ENCODE data around the gene DRD3.

Gene DRD3

DNA sequence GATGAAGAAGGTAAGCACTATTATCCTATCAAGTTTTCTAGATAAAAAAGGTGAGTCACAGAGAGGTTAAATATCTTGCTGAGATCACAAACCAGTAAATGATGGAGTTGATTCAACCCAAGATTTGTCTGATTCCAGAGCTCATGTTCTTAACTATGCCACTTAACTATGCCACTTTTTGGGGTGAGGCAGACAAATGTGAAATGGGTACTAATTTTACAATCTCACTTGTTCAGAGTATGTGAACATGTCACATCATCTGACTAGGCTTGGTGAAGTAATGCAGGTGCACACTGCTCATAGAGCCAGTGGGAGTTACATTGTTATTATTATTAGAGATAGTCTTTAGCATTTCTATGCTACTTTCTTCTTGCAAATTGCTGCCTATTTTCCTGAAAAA, 2.0 kb downstream of the DRD3 start:
- Histone ChIP-seq H3K27ac (ENCODE audit: extremely low read depth, low read depth, low read length) (no peak overlapping the region), H3K36me3 (ENCODE audit: control insufficient read depth in 2 of 2, insufficient read depth in 1 of 2, low read length in 2 of 2) (no peaks in the 10 kb centered on the region), H3K4me3 (ENCODE audit: low read depth, low read length) (no peak overlapping the region), H3K9me3 (ENCODE audit: control insufficient read depth, insufficient read depth, low read depth, low read length) (no peaks in the 10 kb centered on the region), H3K4me1 (ENCODE audit: control insufficient read depth, insufficient read depth, low read length) (no peaks in the 10 kb centered on the region)
- ChIA-PET POLR2A (no interaction called here), CTCF (interaction anchor here (1.0 kb wide), 1 partner anchor 114 kb away, joined by 3 read pairs; no protein-coding TSS in a partner anchor)
- TF ChIP-seq, protein P1, sequence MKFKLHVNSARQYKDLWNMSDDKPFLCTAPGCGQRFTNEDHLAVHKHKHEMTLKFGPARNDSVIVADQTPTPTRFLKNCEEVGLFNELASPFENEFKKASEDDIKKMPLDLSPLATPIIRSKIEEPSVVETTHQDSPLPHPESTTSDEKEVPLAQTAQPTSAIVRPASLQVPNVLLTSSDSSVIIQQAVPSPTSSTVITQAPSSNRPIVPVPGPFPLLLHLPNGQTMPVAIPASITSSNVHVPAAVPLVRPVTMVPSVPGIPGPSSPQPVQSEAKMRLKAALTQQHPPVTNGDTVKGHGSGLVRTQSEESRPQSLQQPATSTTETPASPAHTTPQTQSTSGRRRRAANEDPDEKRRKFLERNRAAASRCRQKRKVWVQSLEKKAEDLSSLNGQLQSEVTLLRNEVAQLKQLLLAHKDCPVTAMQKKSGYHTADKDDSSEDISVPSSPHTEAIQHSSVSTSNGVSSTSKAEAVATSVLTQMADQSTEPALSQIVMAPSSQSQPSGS (tag by site-specific recombination; IDR thresholded peaks at IDR 0.05; ENCODE audit: low read depth), result no peak
- TF ChIP-seq ZNF426 (tag by site-specific recombination; IDR thresholded peaks at IDR 0.05) (no peak), SCRT2 (tag by site-specific recombination; IDR thresholded peaks at IDR 0.05) (no peak), ZNF221 (tag by site-specific recombination; IDR thresholded peaks at IDR 0.05; ENCODE audit: borderline replicate concordance) (no peak), ZNF114 (tag by site-specific recombination; IDR thresholded peaks at IDR 0.05) (no peak), TCF7L2 (IDR thresholded peaks at IDR 0.05; ENCODE audit: borderline replicate concordance, low read depth, low read length) (no peak), ZNF24 (tag by site-specific recombination; IDR thresholded peaks at IDR 0.05) (no peak), ZFP3 (tag by site-specific recombination; IDR thresholded peaks at IDR 0.05; ENCODE audit: low read depth) (no peak), SCRT1 (tag by site-specific recombination; IDR thresholded peaks at IDR 0.05; ENCODE audit: borderline replicate concordance) (no peak), ZNF404 (tag by site-specific recombination; IDR thresholded peaks at IDR 0.05) (no peak), ZNF677 (tag by site-specific recombination; IDR thresholded peaks at IDR 0.05) (no peak)

DNA sequence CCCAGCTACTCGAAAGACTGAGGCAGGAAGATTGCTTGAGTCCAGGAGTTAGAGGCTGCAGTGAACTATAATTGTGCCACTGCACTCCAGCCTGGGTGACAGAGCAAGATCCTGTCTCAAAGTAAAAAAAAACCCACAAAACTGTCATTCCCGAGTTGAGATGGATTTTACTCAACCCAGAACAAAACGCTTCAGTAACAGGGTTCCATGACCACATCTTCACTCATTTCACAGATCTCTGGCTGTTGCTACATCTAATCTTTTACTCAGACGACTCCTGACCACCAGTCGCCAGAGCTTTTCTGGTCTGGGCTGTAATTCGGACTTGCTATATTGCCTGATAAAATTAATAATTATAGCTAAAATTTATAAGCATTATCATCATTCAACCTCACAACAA, 2.4 kb downstream of the DRD3 start:
- H3K36me3 ChIP-seq (ENCODE audit: control insufficient read depth in 2 of 2, insufficient read depth in 1 of 2, low read length in 2 of 2), result no peaks in the 10 kb centered on the region
- ChIA-PET POLR2A (no interaction called here), CTCF (interaction anchor here (1.0 kb wide), 1 partner anchor 115 kb away, joined by 3 read pairs; no protein-coding TSS in a partner anchor)
- no peak overlapping the region for H3K4me3 ChIP-seq (ENCODE audit: low read depth, low read length)
- H3K4me1 ChIP-seq (ENCODE audit: control insufficient read depth, insufficient read depth, low read length), result no peaks in the 10 kb centered on the region
- H3K27ac ChIP-seq (ENCODE audit: extremely low read depth, low read depth, low read length), result no peak overlapping the region
- TF ChIP-seq ZSCAN30 (tag by site-specific recombination; IDR thresholded peaks at IDR 0.05) (no peak), ZNF777 (tag by site-specific recombination; IDR thresholded peaks at IDR 0.05; ENCODE audit: borderline replicate concordance) (no peak), KLF16 (tag by site-specific recombination; IDR thresholded peaks at IDR 0.05) (no peak), ZNF350 (tag by site-specific recombination; IDR thresholded peaks at IDR 0.05) (no peak), ZNF473 (tag by site-specific recombination; IDR thresholded peaks at IDR 0.05) (no peak), SALL2 (tag by site-specific recombination; IDR thresholded peaks at IDR 0.05; ENCODE audit: borderline replicate concordance) (no peak), ZNF514 (tag by site-specific recombination; IDR thresholded peaks at IDR 0.05) (no peak), ZNF2 (tag by site-specific recombination; IDR thresholded peaks at IDR 0.05) (no peak), ZNF140 (tag by site-specific recombination; IDR thresholded peaks at IDR 0.05) (no peak)
- TF ChIP-seq, protein P2, sequence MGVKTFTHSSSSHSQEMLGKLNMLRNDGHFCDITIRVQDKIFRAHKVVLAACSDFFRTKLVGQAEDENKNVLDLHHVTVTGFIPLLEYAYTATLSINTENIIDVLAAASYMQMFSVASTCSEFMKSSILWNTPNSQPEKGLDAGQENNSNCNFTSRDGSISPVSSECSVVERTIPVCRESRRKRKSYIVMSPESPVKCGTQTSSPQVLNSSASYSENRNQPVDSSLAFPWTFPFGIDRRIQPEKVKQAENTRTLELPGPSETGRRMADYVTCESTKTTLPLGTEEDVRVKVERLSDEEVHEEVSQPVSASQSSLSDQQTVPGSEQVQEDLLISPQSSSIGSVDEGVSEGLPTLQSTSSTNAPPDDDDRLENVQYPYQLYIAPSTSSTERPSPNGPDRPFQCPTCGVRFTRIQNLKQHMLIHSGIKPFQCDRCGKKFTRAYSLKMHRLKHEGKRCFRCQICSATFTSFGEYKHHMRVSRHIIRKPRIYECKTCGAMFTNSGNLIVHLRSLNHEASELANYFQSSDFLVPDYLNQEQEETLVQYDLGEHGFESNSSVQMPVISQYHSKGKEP (tag by site-specific recombination; IDR thresholded peaks at IDR 0.05), result no peak
- TF ChIP-seq, protein P3, sequence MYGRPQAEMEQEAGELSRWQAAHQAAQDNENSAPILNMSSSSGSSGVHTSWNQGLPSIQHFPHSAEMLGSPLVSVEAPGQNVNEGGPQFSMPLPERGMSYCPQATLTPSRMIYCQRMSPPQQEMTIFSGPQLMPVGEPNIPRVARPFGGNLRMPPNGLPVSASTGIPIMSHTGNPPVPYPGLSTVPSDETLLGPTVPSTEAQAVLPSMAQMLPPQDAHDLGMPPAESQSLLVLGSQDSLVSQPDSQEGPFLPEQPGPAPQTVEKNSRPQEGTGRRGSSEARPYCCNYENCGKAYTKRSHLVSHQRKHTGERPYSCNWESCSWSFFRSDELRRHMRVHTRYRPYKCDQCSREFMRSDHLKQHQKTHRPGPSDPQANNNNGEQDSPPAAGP (tag by site-specific recombination; IDR thresholded peaks at IDR 0.05), result no peak
- TF ChIP-seq, protein P4, sequence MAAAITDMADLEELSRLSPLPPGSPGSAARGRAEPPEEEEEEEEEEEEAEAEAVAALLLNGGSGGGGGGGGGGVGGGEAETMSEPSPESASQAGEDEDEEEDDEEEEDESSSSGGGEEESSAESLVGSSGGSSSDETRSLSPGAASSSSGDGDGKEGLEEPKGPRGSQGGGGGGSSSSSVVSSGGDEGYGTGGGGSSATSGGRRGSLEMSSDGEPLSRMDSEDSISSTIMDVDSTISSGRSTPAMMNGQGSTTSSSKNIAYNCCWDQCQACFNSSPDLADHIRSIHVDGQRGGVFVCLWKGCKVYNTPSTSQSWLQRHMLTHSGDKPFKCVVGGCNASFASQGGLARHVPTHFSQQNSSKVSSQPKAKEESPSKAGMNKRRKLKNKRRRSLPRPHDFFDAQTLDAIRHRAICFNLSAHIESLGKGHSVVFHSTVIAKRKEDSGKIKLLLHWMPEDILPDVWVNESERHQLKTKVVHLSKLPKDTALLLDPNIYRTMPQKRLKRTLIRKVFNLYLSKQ (tag by site-specific recombination; IDR thresholded peaks at IDR 0.05; ENCODE audit: borderline replicate concordance), result no peak
- H3K9me3 ChIP-seq (ENCODE audit: control insufficient read depth, insufficient read depth, low read depth, low read length), result no peaks in the 10 kb centered on the region
